Measurements from ENCODE around the gene CLCF1.

Gene CLCF1

GRCh38 chr11:67387069-67387468, 13.7 kb upstream of the CLCF1 start:
- DNase-seq (ENCODE audit: low read depth), result no peak
- H3K4me3 ChIP-seq (ENCODE audit: control insufficient read depth, low read depth, low read length), result no peak overlapping the region
- no peak for TF ChIP-seq CTCF (conservative IDR thresholded peaks at IDR 0.05; ENCODE audit: control insufficient read depth, insufficient read depth, low read depth, low read length)

- no peak overlapping the region for H3K4me3 ChIP-seq (ENCODE audit: control insufficient read depth, low read depth, low read length)
- no peak for TF ChIP-seq CTCF (conservative IDR thresholded peaks at IDR 0.05; ENCODE audit: control insufficient read depth, insufficient read depth, low read depth, low read length)
- peak; percentile 54 for DNase-seq (ENCODE audit: low read depth)
These were observed 11.5 kb upstream of the CLCF1 start for GRCh38 chr11:67384851-67385366.

- DNase-seq (ENCODE audit: low read depth), result peak; percentile 78
- peak; percentile 99 for TF ChIP-seq CTCF (conservative IDR thresholded peaks at IDR 0.05; ENCODE audit: control insufficient read depth, insufficient read depth, low read depth, low read length)
- no peak overlapping the region for H3K4me3 ChIP-seq (ENCODE audit: control insufficient read depth, low read depth, low read length)
These were observed 9.1 kb upstream of the CLCF1 start for GRCh38 chr11:67382276-67383136.

- H3K4me3 ChIP-seq (ENCODE audit: control insufficient read depth, low read depth, low read length), result no peak overlapping the region
- TF ChIP-seq CTCF (conservative IDR thresholded peaks at IDR 0.05; ENCODE audit: control insufficient read depth, insufficient read depth, low read depth, low read length), result no peak
- no peak for DNase-seq (ENCODE audit: low read depth)
These were observed 8.0 kb upstream of the CLCF1 start for GRCh38 chr11:67381244-67381972.

GRCh38 chr11:67379061-67380058, 6.0 kb upstream of the CLCF1 start:
- no peak for TF ChIP-seq CTCF (conservative IDR thresholded peaks at IDR 0.05; ENCODE audit: control insufficient read depth, insufficient read depth, low read depth, low read length)
- DNase-seq (ENCODE audit: low read depth), result peak; percentile 61
- H3K4me3 ChIP-seq (ENCODE audit: control insufficient read depth, low read depth, low read length), result no peak overlapping the region

- no peak overlapping the region for H3K4me3 ChIP-seq (ENCODE audit: control insufficient read depth, low read depth, low read length)
- DNase-seq (ENCODE audit: low read depth), result no peak
- no peak for TF ChIP-seq CTCF (conservative IDR thresholded peaks at IDR 0.05; ENCODE audit: control insufficient read depth, insufficient read depth, low read depth, low read length)
These were observed 5.1 kb upstream of the CLCF1 start for GRCh38 chr11:67378544-67378943.

Data from fibroblast of mammary gland (primary cell).